ENCODE results near the gene ARHGEF38.

The ARHGEF38 gene

DNA sequence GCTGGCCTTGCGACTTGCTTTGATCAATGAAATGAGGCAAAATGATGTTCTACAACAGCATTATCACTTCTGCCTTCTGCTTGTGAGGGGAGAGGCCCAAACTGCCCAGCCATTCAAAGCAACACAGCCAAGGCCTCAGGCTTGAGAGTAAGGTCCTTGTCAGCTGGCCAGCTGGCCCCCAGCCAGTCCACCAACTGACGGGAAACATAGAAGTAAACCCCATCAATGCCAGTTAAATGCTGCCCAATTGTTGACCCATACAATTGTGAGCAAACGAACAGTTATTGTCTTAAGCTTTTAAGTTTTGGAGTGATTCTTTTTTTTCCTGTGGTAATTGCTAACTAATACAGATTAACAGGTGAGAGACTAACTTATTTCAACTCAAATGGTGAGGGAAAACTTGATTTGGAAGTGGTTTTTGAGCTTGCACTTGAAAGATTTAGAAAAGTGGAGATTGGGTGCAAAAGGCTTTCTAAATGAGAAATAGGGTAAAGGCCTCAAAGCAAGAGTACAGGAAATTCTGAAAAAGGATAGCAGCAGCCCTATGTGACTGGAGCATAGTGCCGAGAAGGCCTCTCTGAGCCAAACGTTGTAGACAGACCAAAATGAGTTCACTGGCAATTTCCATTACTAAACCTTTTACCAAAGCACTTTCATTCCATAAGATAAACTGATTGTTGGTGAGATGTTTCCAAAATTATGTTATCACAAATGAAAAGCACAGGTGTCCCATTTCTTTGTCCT lies 66.9 kb downstream of the ARHGEF38 start:
- no peak for DNase-seq

DNA sequence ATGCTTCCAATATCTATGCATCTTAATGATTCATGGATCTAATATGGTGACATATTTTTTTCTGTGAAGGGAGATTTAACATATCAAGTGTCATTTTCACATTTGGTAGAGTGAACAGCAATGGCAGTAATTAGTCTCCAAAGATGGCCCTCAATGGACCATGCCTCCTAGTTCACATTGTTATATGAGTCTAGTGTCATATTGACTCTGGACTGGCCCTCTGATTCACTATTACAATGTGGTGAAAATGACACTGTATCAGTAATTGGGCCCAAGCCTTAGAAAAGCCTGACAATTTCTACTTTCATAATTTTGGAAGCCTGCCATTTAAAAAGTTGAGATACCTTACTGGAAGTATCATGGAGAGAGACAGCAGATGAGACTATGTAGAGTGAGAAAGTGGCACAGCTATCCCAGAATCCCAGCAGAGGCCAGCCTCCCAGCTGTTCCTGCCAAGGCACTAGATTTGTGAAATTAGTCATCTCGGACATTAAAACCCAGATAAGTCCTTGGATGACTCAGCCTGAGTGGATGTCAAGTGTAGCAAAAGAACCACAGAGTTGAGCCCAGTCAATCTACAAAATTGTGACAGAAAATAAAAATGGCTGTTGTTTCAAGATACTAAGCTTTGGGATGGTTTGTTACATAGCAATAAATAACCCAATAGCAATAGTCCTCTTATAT lies 68.4 kb downstream of the ARHGEF38 start:
- no peak for DNase-seq

DNA sequence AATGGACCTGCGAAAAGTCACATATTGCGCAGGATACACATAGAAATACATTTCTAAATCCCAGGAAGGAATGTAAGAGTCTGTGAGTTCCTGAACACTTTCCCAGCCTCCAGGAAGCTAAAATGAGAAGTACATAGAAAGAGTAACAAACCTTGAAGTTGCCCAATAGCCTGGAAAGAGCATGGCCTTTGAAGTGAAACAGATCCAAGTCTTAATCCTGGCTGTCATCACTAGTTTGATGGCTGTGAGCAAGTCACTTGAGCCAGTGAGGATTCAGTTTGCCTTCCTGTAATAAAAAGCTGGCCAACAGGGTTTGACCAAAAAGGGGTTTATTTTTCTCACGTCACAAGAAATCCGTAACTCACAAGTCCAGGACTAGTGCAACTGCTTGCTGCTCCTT lies 69.8 kb downstream of the ARHGEF38 start:
- no peak for DNase-seq

DNA sequence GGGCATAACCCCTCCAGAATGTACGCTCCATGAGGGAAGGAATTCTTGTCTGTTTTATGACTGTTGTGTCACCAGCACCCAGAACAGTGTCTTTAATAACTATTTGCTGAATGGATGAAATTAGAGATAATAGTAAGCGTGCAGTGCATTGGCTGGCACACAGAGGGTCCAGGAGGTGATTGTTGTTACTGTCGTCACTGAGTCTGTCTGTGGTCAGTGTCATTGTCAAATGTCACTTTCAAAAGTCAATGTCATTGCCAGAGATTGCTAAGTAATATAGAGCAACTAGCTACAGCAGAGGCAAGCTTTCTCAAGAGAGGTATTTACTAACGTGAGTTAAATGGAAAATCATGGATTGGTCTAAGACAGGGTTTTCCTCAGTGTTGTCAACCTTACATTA lies 70.7 kb downstream of the ARHGEF38 start:
- DNase-seq = no peak

DNA sequence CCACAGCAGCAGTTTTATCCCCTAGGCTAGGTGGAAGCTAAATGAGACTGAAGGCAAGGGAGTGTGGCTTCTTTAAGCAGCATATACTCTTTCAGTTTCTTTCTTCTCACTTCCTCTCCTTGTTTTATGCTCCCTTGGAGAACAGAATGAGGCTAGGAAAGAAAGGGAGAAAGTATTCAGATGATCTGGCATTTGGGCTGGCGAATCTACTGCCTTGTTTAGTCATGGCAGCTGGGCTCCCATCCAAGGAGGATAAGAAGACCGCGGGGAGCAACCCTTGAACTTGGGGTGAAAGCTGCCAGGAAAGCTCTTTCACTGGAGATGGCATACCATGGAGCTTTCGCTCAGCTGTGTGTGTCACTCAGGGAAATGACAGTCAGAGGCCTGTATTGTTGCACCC lies 72.1 kb downstream of the ARHGEF38 start:
- no peak for DNase-seq

DNA sequence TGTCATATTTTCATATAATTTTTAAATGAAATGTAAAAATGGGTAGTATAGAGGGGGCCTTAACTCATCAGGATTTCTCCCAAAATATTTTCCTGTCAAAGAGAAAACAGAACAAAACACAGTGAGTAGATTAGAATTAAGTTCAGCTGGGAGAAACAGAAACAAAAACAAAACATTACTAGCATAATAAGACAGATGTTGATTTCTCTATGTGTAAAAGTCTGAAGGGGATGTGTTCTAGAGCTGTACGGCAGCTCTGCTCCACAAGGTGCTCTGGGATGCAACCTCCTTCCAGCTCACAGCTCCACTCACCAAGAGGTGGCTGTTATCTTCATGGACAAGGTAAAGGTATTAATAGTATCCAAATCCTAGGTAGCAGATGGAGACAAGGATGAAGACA lies 72.8 kb downstream of the ARHGEF38 start:
- DNase-seq = no peak

DNA sequence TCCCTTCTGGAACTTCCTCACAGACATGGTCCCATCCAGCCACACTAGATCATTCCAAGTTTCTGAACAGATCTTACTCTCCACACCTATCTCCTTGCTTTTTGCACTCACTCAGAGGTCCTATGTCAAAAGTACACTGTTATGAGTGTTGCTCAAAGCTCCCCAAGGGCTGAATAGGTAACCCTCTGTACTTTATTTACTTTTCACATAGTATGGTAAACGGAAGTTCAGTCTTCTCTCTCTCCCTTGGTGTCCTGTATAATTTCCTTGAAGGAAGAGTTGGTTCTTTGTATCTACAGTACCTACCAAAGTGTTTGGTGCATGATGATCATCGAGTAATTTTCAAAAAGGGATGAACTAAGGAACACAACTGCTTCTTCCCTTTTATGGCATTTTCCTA lies 74.4 kb downstream of the ARHGEF38 start:
- no peak for DNase-seq

DNA sequence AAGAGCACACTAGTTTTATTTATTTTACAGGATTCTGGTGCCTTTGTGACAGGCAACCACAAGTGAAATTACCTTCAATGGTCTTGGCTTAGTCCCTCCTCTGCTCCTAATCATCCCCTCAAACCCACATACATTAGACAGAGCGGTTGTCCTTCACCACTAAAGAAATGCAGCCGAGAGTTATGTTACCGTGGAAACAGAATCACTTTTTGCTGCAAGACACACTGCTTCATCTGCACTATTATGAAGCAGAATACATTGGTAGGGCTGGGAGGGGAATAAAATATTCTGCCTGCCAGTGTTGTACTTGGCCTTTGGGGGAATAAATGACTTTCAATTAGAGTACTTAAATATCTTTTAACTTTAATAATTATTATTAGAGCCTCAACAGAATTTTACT lies 75.2 kb downstream of the ARHGEF38 start:
- no peak for DNase-seq

DNA sequence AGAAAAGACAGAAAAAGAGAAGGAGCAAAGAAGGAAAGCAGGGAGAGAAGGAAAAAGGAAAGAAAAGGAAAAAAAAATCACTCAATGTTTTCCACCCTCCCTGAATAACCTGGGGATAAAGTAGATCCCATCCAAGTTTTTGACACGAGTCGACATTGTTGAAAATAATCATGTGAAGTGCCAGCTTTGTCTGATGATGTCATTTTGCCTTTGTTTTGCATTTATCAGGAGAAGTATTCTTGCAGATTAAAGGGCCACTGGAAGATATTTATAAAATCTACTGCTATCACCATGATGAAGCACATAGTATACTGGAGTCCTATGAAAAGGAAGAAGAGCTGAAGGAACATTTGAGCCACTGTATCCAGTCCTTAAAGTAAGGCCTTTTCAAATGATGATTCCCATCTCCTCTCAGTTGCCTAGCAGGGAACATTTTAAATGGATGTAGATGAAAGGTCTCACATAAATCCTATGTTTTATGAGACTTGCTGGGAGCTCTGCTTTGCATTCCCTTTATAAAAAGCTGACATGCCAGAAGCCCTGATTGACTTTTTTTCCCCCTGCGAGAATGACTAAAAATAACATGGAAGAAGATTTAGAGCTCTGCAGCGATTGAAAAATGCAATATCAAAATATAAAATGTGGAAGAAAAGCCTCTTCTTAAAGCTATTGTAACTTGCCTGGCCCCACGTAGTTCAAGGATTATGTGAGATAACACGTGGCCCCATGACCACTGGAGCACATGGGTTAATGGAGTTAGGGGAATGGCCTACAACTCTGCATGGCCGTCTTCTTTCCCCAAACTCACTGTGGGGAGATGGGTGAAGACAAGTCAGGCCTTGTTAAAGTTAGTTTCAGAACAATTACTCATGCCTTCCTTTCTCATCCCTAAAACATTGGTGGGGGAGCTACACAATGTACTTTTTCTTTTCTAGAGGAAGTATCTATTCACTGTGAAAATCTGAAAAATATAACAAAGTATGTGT lies 78.5 kb downstream of the ARHGEF38 start:
- no peak for DNase-seq

DNA sequence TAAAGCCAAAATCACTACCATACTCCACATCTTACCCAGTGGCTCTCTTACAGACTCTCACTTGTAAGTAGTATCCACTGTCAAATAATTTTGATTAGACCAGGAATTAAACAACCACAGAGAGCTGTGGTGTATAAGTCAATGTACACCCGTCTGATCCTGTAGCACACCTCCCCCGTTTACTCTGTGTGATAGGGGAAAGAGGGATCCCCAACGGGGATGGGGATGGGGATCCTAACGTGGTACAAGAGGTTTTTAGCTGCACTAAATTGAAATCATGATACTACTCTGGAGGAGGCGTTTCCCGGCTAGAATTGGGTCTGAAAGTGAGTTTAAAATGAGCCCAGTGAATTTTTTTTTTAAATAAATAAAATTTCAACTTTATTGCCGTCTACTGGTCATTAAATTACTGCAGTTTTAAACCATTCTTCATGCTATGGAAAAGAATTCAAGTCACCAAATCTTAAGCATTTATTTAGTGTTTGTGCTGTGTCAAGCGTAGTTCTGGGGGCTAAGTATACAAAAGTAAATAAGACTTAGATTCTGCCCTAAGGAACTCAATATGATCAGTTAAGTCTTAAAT lies 79.5 kb downstream of the ARHGEF38 start:
- no peak for DNase-seq

DNA sequence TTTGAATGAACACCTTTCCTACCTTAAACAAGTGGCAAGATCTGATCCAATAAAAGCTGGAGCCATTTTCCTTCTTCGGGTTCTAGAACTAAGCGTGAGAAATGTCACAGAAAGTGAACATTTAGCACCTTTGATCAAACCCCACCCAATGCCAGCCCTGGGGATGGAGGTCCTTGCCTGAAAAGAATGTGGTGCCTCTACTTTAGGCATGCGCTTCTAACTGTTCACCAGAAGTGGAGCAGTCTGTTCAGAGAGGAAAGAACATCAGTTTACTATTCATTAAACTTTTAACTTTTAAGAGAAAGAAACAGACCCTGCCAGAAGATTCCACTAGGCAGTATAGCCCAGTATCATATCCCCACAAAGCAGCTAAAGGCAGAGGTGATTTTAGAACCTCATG lies 80.2 kb downstream of the ARHGEF38 start:
- no peak for DNase-seq

DNA sequence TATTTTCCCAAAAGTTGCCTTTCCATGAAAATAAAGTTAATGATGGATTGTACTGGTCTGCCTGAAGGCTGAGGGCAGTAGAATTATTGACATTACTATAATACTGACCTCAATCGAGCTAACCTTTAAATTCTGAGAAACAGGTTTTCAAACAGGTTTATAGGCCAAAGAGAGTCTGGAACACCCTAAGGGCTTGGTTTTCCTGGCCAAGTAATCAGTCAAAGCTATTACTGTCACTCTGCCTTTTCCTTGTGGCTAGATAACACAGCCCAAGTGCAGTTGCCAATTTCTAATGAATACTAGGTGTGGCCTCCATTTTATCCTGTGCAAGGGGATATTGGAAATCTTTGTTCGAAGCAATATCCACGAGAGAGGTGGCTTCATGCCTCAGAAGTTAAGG lies 80.8 kb downstream of the ARHGEF38 start:
- no peak for DNase-seq

DNA sequence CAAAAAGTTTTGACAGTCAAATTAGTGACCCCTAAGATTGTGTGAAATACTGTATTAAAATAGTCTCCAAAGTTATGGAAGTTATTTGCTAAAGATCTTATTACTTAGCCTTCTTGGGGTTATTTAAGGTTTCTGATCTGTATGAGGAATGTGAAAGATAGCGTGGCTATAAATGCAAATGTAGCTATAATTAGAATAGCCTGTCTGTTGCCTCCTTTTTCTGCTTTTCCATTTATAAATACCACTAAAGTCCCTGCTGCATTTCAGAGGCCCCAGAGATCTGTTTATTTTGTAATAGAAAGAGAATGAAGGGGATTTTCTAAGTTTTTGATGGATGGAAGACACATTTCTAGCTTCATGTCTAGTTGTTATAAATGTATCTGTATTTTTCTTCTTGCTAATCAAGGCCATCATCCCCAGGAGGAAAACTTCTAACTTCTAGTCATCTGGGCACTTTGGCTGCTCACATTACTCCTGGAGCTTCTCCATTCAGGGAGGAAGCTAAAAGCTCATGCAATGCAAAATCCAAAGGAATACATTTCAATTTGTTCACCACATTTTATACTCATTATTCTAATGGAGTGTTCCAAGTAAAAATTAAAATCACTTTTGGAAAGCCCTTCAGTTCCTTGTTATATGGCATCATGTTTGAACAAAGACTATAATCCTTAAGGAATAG lies 82.1 kb downstream of the ARHGEF38 start:
- DNase-seq = no peak

DNA sequence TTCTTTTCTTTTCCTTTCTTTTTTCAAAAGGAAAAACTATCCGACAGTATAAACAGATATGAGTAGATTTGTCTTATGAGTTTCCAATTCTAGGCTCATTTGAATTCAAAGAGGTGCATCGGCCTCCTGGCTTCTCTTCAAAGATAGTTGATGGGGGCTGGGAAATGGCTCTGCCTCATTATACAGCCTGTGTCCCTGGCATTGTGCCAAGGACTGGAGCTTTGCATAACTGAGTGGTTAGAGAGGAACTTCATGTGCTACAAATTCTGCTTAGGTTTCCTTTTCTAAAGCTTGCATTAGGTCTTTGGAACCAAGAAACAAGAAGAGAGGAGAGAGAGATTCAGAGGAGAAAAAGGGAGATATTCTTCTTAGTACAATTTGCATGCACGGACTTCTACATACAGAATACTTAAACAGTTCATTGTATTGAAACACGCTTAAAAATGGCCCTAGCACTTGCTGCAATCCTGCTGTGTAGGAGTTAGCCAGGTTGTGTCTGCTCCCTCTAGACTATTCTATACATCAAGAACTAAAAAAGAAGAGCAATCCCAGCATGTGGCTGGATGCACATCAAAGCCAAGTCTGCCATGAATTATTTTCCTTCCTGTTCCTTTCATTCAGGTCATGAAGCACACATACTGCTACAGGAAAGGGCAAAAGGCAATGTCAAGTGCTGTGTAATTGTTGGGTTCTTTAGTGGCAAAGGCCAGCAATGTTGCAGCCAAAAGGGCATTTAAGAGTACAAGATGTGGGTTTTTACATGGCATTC lies 85.2 kb downstream of the ARHGEF38 start:
- peak; percentile 12 for DNase-seq

DNA sequence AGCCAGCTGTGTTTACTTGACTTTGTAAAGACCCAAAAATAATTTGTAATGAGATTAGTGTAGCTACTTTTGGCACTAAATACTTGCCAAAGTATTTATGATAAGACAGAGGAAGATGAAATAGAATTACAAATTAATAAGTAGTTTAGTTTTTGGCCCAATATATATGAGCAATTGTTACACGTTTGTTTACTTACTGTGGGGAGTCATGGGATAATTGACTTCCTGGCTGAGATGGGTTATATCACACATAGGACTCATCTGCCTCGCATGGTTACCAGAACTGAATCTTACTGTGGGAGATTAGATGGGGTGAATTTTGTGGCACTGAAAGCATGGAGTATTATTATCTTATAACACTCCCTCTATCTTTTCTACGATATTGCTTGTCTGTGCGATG lies 89.4 kb downstream of the ARHGEF38 start:
- DNase-seq = no peak

DNA sequence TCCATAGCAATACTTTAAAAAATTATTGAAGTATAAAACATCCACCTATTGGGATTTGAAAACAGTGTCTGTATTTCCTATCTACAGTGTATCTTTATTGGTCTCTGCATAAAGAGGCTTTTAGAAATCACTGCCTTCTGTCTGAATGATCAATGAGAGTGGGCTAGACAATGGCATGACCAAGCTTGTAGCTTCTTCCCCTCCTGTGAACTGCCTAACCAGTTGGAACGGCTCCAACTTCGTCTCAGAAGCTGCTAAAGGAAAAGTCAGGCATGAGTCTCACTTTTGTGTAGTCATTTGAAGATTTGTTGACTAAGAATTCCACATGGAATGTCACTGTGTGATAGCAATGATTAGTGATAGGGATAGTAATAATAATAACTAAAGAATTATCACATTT lies 91.8 kb downstream of the ARHGEF38 start:
- no peak for DNase-seq

DNA sequence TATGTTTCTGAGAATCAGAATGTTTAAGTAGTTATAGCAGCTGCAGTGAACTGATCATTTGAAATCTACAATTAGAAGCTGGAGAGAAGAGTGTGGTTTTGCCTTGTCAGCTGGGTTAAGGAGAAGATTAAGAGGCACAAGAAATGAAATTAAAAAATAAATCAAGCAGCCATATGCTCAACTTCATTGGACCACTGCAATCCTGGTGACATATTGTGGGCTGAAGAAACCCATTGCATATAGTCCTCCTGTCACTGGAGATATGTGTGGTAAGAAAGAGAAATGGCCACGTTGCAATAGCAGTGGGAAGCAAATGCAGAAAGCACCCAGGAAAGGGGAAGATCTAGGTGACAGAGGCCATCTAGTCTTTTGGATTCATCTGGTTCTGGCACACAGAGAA lies 93.0 kb downstream of the ARHGEF38 start:
- no peak for DNase-seq

DNA sequence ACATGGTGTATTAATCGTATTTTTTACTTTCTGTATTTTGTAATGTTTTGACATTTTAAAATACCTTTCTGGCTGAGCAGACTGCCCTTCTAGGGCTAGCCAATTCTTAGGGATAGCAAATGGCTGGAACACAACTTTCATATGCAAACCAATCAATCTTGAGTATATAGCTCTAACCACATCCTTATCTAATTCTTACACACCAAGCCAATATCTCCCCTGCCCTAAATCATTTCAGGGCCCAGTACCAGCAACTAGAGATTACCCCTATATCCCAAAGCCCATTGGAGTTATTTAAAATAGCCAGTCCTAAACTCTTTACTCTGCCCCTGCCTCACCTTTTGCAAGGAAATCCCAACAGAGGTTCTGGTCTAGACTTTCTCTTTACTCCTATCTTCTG lies 97.8 kb downstream of the ARHGEF38 start:
- DNase-seq = no peak

DNA sequence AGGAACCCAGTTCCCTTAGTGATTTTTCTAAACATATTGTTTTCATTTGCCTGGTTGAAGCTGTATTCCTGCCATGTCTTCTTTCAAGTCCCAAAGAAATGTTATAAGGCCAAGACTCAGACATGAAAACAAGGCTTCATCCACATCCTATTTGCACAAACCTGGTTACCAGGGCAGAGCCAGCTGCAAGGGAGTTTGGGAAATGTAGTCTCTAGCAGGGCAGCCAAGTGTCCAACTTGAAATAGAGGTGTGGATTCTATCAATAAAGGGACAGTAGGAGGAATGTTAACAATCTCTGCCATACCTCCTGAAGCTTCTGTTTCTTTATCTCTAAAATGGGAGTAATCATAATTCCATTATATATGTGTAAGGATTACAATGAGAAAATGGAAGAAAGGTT lies 99.5 kb downstream of the ARHGEF38 start:
- no peak for DNase-seq

DNA sequence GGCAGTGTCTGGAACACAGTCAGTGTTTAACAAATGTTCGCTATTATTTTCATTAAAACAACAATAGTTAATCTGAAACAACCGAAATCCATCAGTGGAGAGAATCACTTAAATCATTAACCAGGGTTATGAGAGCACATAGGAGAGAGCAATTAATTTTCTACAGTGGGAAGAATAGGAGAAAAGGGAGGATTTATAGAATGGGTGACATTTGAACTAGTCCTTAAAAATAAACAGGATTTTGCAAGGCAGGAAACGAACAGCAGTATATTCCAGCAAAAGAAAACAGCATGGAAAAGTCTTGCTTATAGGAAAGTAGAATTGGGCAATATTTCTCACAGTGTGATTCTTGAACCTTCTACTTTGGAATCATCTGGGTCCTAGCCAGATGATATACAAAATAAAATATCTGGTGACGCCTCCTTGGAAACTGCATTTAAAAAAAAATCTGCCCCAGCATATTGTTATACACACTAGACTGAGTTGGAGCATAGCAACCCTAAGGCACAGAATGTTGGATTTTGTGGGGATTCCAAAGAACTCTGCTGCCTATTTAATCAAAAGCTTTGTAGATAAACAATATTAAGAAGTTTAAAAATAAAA lies 100.0 kb downstream of the ARHGEF38 start:
- DNase-seq = no peak

DNA sequence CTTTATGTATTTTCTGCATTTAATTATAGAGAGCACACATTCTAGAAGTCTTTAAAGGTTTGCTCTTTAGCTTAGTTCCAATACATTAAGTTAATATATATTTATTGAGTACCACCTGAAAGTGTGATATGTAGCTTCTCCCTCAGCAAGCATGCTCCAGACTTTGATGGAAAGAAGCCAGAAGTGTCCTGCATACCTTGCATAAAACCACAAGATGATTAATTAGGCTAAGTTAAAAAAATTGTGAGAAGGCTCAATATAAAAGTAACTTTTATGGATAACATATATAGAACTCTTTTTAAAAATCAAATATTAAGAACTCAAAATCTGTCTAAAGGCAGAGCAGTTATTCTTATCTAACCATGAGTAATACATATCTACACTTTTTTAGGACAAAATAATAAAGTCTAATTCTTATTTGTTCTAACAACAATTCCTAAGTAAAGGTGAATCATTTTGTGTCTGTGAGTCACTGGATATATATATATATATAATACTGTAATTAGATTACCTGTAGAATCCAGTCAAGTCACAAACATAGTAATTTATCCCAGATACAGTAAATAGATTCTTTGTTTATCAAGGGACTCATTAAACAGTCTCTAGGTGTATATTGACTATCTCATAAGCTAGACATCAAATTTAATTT lies 104.8 kb downstream of the ARHGEF38 start:
- no peak for DNase-seq
